Testis (tissue), 2 donors: ENCODE measurements around the gene SPG7.

Experiments used
- POLR2A ChIP-seq: fragments of 450-650 bp; IDR thresholded peaks from one replicate; pipeline ENCODE4 v1.6.1; 2017; ENCODE audit warnings: antibody characterized with exemption, mild to moderate bottlenecking, moderate library complexity
- TF ChIP-seq, protein P1 (sequence below), 3 experiments: fragments of 450-650 bp in 2 of 3; fragments of 200-600 bp in 1 of 3; sonication (generic) in 1 of 3; IDR thresholded peaks; one replicate each; pipeline ENCODE4 v1.5.1; 2016 to 2019; ENCODE audit warnings: antibody characterized with exemption in 3 of 3, mild to moderate bottlenecking in 2 of 3, moderate library complexity in 1 of 3

DNA sequence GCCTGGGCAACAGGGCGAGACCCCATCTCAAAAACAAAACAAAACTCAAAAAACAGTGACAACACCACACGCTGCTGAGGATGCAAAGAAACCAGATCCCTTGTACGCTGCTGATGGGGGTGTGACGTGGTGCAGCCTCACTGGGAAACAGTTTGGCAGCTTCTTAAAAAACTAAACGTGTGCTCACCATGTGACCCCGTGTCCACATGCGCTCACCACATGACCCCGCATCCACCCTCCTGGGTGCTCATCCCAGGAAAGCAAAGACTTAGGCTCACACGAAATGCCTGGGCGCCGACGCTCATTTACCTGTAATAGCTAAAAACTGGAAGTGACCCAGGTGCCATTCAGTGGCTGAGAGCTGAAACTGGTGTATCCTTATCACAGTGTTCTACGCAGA, 32.4 kb downstream of the SPG7 start:
- TF ChIP-seq POLR2A: no peak
- TF ChIP-seq, protein P1, sequence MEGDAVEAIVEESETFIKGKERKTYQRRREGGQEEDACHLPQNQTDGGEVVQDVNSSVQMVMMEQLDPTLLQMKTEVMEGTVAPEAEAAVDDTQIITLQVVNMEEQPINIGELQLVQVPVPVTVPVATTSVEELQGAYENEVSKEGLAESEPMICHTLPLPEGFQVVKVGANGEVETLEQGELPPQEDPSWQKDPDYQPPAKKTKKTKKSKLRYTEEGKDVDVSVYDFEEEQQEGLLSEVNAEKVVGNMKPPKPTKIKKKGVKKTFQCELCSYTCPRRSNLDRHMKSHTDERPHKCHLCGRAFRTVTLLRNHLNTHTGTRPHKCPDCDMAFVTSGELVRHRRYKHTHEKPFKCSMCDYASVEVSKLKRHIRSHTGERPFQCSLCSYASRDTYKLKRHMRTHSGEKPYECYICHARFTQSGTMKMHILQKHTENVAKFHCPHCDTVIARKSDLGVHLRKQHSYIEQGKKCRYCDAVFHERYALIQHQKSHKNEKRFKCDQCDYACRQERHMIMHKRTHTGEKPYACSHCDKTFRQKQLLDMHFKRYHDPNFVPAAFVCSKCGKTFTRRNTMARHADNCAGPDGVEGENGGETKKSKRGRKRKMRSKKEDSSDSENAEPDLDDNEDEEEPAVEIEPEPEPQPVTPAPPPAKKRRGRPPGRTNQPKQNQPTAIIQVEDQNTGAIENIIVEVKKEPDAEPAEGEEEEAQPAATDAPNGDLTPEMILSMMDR (IDR thresholded peaks at IDR 0.05): no peak
